RPMI7951 (cell line): ENCODE measurements around the gene TH. TPM values are rescaled to one million over a fixed set of nuclear protein-coding genes. Genes with fewer than 3 reads are reported as not detected.
"Not testable (repeated sequence)": the region's sequence is repeated elsewhere in the genome, so short reads cannot be mapped to it uniquely, and the experiment has no call there.

ENCODE experiments used
- DNase-seq: peaks from one replicate; pipeline ENCODE4 v3.0.0-alpha.2; 2012; ENCODE audit warnings: low read depth
- total RNA-seq: library from RNA; depleted of rRNA; stranded (reverse); fragments of >200 nt; shearing (Covaris generic); gene quantifications from 2 replicates; pipeline ENCODE4 v1.2.3, GENCODE V29; 2014

TH gene
- total RNA-seq, 1 experiment from 2014 or later, result 0.24 TPM

DNA sequence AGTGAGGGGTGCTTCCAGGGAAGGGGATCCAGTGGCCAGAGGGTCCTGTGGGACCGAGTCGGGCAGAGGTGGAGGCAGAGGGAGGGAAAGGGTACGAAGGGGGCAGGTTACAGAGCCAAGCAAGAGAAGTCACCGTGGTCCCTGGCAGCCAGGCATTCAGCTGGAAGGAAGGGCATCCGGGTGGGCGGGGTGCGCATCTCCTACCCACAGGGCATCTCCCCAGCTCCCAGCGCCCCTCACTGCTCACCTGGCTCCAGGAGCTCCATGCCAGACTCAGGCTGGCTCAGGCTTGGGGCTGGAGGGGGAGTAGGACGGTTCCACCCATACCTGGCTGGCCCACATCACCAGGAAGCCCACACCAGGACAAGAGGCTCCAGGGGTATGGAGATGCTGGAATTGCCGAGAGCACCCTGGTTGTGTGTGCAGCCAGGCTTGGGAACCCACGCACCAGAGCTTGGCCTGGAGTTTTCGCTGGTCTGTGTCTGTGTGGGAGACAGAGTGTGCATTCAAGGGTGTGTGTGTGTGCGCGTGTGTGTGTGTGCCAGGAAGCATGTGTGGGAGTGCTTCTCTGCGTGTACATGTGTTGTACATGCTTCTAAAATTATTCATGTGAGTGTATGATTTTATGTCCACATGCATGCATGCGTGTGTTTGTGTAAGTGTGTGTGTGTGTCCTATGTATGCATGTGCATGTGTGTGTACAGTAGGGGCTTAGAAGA is 6.6 kb upstream of the TH start:
- DNase-seq, result not testable (repeated sequence)

DNA sequence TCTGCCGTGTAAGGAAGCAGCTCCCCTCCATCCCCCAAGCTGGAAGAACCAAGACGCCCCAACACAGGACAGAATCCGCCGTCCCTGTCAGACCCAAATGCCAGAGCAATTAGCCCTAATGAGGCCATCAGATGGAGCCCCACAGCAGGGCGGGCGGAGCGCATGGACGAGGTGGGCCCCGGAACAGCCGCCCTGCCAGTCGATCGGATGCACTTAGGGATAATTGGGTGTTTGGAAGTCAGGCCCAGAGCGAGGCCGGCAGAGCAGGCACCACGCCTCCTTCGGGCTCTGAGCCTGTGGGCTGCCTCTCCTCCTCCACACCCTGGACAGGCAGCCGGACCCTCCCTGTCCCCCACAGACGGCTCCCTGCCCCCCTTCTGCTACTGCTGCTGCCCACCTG is 5.5 kb upstream of the TH start:
- DNase-seq, result no peak

DNA sequence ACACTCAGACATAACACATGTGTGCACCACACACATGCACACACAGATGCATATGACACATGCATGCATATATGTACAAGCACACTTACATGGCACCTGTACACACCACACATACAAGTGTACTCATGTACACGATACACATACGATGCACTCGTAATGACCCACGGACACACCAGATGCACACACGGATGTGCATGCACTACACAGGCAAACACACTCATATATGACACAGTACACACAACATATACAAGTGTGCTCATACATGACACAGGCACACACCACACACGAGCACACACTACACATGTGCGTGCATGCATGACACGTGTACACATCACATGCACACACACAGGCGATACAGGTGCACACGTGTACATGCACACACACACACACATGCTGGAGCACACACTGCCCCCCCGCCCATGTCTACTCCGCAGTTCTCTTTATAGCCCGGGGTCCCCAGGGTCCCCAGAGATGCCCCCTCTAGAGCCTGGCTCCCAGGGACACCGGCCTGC is 4.8 kb upstream of the TH start:
- DNase-seq, result no peak

DNA sequence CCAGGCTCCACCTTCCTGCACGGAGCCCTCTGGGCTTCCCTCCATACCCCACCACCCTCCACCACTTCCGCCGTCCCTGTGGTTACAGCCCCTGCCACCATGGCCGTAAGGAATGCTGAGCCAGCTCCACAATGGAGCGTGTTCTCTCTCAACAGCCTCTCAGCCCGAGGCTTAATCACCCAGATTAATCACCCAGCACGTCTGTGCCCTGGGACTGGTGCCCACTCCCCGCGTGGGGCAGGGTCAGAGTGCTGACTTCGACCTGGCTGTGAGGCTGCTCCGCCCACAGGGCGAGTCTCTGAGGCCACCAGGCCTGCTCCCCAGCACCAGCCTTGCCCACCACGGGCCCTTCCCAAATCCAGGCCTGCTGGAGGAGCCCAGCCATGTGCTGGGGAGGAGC is 4.0 kb upstream of the TH start:
- DNase-seq, result peak; percentile 89

GRCh38 chr11:2174361-2174760 is 2.7 kb upstream of the TH start:
- no peak for DNase-seq

DNA sequence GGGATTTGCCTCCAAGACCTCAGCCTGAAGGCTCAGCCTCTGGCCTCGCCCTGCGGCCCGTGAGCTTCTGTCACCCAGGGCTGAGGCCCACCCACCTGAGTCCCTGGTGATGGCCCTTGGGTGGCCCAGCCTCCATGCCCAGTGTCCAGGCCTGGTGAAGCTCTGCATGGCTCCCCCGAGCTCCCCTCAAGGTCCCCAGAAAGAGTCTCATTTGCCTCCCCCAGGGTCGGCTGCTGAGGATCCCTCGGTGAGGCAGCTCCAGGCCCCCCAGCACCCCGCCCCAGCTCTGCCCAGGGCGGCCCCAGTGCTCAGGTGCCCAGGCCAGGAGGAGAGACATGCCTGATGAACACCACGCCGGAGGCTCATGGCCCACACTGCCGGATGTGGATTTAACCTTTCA is 2.1 kb upstream of the TH start:
- no peak for DNase-seq

- no peak for DNase-seq
These were observed 1.6 kb upstream of the TH start for GRCh38 chr11:2173150-2173693.

DNA sequence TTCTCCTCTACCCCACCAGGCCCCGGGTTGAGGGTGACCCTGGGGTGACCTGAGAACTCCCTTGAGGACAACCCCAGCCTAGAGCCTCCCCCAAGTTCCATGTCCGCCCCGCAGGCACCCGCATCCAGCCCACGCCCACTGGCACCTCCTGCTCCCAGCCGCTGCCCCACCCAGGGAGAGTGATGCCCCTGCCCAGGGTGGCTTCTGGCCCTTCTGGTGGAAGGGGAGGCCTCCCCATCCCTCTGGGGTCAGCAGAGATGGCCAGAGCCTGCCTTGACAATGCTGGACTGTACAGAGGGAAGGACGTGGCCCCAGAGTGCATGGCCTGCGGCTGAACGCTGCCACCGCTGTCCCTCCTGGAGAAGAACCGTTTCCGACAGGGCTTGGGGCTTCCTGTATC is 1.1 kb upstream of the TH start:
- DNase-seq, result no peak

DNA sequence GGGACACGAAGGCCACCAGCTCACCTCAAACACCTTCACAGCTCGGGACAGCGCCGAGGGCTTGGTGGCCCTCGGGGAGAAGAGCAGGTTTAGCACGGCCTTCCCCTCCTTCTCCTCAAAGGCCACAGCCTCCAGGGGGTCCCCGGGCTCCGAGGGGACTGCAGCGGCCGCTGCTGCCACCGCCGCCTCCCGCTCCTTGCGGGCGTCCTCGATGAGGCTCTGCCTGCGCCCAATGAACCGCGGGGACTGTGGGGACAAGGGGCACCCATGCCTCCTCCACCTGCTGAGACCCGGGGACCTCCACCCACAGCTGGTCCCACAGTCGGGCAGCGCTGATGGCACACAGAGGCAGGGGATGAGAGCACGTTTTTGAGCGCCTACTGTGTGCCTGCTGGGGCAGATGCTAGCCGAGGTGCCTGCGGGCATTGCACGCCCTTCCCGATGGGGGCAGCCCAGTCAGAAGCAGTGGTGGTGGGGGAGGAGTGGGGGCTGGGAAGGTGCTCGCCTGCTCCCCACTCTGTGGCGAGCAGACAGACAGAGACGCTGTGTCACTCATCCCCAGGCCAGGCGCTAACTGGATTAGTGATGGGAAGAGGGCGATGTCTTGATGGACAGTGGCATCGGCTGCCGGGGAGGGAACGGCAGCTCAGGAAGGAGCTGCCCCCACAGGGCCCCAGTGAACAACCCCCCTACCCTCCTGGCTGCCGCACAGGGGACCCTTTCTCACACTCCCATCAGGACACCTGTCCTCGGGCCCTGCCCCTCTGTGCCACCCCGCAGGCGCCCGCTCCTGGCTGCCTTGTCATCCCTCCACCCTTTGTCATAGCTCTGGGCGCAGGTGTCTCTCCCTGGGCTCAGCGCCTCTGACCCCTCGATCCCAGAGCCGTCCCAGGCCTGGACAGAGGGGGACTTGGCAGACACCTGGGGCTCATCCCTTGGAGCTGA is 1.7 kb downstream of the TH start:
- DNase-seq, result no peak

DNA sequence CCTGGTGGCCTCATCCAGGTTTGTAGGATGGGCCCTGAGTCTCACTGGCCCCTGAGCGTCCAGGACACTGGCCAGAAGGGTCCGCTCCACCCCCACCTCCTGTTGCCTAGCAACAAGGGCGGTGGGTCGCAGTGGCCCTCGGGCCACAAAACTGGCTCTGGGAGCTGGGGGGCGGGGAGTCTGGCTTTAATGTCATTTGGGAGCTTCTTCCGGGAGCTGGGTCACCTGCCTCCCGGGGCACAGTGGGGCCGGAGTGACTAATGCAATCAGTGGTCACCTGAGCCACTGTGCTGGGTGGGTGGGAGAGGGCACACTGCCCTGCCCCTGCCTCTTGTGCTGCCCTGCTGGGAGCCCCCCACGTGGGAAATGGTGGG is 2.6 kb downstream of the TH start:
- DNase-seq, result no peak

- no peak for DNase-seq
These were observed 3.2 kb downstream of the TH start for GRCh38 chr11:2168286-2169004.

DNA sequence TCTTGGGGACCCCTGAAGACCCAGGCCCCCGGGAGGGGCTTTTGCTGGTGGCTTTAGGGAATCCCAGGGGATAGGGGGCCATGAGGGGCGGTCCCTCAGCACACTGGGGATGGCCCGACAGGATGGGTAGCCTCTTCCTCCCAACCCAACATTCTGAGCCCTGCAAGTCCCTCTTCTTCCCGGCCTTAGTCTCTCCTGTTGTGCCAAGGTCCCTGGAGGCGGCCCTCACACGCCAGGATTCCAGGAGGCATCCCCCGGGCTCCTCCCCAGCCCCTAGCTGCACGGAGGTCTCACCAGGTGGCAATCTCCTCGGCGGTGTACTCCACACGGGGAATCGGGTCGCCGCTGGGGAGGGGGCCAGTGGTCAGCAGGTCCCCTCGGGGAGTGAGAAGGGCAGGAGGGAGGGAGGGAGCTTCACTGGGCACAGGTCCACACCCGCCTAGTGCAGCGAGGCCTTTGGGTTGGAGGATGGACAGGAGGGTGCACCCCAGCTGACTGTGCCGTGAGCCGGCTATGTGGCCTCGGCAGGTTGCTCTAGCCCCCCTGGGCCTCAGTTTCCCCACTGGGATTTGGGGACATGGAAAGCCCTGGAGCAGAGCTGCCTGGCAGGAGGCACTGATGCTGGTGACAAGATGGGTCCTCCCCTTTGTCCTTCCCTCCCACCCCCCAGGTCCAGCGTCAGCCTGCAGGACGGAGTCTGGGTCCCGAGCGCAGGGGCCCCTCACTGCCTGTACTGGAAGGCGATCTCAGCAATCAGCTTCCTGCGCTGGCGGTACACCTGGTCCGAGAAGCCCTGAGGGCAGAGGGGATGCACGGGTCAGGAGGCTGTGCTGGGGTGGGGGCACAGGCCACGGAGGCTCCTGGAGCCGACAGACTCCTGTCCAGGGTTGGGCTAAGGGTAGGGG is 4.2 kb downstream of the TH start:
- DNase-seq, result no peak

DNA sequence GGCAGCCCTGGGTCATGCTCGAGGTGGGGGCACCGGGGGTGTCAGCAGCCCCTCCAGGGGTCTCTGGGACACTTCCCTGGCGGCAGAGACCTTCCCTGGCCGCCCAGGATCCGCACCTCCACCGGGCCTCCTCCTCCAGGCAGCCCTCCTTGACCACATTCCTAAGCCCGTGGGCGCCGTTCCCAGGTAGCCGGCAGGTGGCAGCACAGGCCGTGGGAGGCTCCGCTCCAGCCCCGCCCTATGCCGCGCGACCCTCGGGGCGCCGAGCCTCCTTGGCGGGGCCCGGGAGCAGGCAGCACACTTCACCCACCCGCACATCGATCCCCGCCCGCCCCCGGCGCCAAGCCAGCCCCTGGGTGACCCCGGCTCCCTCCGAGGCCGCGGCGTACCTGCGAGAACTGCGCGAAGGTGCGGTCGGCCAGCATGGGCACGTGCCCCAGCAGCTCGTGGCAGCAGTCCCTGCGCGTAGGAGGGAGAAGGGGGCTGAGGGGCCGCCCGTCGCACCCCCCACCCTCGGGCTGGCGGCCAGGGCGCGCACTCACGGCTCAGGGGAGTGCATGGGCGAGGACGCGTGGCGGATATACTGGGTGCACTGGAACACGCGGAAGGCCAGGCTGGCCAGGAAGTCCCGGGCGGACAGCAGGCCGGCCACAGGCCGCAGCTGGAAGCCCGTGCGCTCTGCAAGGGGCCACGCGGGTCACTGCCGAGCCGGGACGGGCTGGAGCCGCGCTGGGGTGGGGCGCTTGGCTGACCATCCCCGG is 5.3 kb downstream of the TH start:
- DNase-seq, result no peak

DNA sequence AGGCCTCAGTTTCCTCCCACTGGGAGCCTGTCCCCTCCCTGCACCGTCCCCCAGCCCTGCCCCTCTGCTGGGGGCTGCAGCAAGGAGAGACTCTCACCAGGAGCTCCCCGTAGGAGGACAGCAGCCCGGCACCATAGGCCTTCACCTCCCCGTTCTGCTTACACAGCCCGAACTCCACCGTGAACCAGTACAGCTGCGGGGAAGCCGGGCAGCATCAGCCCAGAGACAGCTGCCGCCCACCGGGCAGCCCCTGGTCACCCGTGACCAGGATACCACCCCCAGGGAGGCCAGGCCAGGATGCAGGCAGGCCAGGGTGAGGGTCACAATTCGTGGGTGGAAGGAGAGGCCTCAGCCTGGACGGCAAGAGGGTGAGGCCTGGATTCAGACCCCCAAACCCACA is 6.0 kb downstream of the TH start:
- DNase-seq, result no peak

GRCh38 chr11:2164861-2165555 is 6.6 kb downstream of the TH start:
- DNase-seq, result no peak

DNA sequence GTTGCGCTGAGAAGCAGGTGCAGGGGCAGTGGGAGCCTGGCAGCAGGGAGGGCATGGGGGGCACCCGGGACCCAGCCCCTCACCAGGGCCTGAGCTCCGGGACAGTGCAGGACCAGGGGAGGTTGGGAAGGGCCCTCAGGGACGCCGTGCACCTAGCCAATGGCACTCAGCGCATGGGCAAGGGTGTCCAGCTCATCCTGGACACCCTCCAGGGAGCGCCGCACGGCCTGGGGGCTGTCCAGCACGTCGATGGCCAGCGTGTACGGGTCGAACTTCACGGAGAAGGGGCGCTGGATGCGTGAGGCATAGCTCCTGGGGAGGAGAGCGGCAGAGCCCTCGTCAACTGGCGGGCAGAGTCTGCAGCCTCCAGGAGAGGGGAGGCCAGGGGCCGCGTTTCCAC is 7.5 kb downstream of the TH start:
- DNase-seq, result no peak

DNA sequence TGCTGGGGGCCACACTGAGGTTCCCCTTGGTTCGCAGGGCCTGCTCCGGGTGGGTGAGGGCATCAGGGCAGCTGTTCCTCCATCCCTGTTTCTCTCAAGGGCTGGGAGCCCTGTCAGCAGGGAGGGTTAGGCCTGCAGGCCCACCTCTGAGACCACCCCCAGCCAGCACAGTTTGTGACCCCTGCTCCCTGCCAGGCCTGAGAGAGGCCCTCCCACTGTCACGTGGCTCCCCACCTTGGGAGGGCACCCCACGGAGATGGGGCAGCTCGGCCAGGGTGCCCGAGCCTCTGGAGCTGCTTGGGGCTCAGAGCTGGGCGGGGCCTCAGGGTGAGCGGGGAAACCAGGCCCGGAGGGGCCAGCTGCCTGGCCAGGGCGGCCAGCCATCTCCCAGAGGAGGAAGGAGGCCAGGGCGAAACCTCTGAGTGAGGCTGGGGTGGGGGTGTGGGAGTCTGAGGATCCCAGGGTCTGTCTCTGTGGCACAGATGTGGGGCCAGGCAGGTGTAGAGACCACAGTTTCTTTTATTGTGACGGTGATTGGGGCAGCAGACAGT is 8.1 kb downstream of the TH start:
- DNase-seq, result no peak

DNA sequence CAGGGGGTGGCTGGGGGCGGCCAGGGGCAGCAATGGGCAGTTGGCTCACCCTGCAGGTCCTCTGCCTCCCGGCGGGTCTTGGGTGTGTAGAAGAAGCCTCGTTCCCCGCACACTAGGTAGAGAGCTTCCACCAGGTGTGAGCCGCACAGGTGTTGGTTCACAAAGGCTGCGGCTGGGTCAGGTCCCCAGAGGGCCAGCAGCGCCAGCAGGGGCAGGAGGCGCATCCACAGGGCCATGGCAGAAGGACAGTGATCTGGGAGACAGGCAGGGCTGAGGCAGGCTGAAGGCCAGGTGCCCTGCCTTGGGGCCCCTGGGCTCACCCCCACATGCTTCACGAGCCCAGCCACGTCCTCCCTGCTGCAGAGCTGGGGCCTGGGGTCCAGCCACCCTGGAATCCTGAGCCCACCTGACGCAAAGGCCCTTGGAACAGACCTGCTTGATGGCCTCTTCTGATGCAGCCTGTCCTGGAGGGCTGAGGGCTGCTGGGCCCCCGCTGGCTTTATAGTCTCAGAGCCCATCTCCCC is 10.8 kb downstream of the TH start, which contains the start of gene INS:
INS (minus strand) TSS at position 474 of the 524 bp plus-strand sequence; CDS start at position 236, 238 bp downstream.
- no peak for DNase-seq
